Measurements from ENCODE around the gene PLEKHO1.
"Not testable (repeated sequence)": the region's sequence is repeated elsewhere in the genome, so short reads cannot be mapped to it uniquely, and the experiment has no call there.

Gene PLEKHO1

DNA sequence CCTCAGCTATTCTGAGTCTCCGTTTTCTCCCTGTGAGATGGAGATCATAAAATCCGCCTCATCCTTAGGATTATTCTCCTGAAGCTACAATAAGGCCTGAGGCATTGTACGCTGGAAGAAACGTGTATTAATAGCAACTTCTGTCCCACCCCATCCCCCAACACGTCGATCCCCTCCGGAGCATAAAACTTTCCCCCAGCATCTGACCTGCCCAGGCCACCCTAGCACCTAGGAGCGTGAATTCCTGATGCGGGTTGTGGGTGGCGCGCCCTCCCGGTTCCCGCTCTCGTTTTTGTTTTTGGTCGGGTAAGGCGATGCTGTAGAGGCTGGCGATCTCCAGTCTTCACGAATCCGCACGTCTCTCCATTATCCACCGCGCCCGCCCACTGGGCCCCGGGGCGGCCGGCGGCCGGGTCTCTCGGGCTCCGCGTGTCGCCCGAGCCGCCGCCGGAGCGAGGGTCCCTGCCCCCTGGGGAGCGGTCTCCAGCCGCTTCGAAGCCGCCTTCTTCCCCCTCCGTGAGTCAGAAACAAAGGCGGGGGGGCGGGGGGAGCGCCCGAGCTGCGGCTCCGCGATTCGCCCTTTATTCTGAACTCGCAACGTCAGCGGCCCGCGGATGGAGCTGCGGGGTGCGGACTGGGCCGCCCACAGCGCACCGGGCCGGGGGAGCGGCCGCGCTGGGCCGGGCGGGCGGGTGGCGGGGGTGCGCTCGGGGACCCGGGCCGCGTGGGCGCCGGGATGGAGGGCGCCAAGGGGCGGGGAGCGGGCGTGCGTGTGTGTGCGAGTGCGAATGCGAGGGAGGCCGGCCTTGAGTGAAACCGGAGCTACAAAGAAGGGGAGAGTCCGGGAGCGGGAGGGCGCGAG is at the start of gene PLEKHO1:
PLEKHO1 (plus strand) TSS at position 646 of the 862 bp plus-strand sequence. CDS start 342 bp downstream, outside the sequence.
- DNase-seq (ENCODE audit: low read depth in 2 of 2): peak; percentile 67 to 69

DNA sequence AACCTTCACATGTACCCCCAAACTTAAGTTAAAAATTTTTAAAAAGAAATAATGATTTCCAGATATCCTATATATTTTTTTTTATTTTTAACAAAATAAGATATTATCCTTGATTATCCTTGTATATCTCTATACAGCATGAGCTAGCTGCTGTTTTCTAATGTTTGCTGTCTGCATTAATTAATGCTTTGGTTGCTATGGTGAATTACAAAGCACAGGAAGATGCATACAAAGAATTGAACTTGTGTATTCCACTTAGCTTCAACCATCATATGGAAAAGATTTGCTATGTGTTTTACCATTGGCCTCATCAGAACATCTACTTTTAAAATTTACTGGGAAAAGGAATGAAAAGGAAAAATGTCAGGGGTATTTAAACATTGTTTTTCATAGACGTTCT is 46.7 kb upstream of the PLEKHO1 start:
- no peak for DNase-seq (ENCODE audit: low read depth in 2 of 2)

DNA sequence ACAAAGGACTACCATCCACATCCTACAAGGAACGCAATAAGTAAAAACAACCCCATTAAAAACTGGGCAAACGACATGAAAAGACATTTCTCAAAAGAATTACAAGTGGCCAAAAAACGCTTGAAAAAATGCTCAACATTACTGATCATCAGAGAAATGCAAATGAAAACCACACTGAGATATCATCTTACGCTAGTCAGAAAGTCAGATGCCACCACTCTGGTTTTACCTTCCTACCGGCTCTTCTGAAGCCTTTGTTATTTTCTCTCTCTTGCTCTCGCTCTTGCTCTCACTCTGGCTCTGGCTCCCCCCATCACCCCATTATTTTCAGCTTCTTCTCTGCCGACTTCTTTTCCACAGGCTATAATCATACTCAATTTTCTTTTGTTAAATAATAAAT is 43.4 kb upstream of the PLEKHO1 start:
- DNase-seq (ENCODE audit: low read depth in 2 of 2): no peak

DNA sequence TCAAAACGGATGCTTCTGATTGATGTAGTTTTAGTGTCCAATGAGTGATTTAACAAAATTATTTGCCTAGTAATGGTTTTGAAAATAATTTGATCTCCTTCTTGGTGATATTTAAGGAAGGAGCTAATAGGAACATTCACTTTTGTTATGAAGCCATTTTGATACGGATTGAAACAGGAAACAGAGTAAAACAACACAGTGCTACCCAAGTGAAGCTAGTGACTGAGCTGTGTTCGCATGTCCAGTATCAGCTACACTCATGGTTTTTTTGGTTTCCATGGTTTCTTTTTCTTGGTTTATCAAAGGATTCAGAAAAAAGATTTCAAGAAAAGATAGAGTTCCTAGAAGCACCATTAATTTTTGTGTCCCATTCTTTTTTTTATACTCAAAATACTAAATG is 40.1 kb upstream of the PLEKHO1 start:
- no peak for DNase-seq (ENCODE audit: low read depth in 2 of 2)

GRCh38 chr1:150110116-150110515 is 39.6 kb upstream of the PLEKHO1 start:
- DNase-seq (ENCODE audit: low read depth in 2 of 2): no peak

GRCh38 chr1:150111670-150112069 is 38.0 kb upstream of the PLEKHO1 start:
- no peak for DNase-seq (ENCODE audit: low read depth in 2 of 2)

DNA sequence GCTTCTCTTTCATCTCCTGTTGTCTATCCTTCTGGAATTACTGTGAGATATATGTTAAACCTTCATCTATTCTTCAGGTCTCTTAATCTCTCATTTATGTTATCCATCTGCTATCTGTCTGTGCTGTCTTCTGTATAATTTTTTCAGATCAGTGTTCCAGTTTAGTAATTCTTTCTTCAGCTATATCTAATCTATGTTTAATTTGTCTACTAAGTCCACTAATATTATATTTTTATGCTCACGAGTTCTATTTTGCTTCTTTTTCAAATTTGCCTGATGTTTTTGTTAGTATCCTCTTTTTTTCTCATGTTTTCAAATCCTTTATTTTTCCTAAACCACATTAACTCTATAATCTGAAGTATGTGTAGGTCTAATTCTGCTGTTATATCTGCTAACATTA is 34.6 kb upstream of the PLEKHO1 start:
- no peak for DNase-seq (ENCODE audit: low read depth in 2 of 2)

GRCh38 chr1:150118716-150119115 is 31.0 kb upstream of the PLEKHO1 start:
- no peak for DNase-seq (ENCODE audit: low read depth in 2 of 2)

- peak in 1 of 2 experiments; percentile 12 for DNase-seq (ENCODE audit: low read depth in 2 of 2)
These were observed 28.4 kb upstream of the PLEKHO1 start for GRCh38 chr1:150121236-150121862.

DNA sequence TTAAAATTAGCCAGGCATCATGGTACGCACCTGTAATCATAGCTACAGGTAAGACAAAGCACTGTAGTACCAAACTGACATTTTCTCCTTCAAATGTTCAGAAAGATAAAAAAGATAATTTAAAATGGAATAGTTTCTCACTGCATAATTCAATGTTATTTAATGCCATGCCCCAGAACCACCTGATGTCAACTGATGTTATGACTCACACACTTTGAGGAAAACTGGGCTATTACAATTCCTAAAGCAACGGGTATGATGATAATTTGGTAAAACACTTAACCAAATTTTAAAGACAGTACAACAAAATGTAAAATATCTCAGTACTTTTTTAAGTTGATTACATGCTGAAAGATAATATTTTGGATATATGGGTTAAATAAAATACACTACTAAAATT is 22.9 kb upstream of the PLEKHO1 start:
- no peak for DNase-seq (ENCODE audit: low read depth in 2 of 2)

DNA sequence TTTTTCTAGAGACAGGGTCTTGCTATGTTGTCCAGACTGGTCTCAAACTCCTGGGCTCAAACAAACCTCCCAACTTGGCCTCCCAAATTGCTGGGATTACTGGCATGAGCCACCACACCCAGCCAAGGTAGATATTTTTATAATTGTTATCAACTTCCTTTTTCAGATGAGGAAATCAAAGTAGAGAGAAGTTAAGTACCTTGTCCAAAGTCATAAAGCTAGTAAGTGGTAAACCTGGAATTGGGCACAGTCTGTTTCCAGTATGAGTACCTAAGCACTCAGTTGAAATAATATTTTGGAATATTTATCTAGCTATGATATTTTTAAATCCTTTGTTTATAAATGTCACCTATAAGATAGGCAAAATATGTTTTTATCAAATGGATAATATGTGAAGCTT is 22.3 kb upstream of the PLEKHO1 start:
- no peak for DNase-seq (ENCODE audit: low read depth in 2 of 2)

- DNase-seq (ENCODE audit: low read depth in 2 of 2): no peak
These were observed 21.8 kb upstream of the PLEKHO1 start for GRCh38 chr1:150127868-150128267.

DNA sequence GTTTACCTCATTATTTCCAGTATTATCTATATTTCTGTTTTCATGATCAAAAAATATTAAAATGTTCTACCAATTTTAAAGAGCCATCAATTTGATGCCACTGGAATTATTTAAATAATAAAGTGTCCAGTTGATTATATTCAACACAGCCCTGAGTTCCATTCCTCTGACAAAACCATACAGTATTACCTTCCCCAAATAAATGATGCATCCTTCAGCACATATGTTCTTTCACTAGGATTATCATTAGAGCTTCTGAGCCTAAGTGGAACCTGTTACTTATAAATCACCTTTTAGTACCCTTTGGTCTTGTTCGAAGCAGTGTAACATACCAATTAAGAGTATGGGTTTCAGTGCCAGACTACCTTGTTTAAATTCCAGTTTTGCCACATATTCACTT is 17.3 kb upstream of the PLEKHO1 start:
- DNase-seq (ENCODE audit: low read depth in 2 of 2): no peak

DNA sequence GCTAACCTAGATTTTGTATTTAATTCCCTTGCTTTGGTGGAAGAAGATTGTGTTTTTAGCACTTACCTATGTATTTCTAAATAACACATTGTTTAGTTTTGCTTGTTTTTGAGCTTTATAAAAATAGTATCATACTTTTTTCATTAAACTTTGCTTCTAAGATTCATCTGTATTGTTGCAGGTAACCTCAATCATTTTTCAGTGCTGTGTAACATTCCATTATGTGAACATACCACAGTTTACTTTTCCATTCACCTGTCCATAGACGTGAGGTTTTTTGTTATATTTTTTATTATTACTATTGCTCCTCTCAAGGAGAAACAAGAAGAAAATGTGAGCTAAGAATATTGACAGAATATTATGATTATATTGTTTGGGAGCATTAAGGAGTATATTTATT is 15.2 kb upstream of the PLEKHO1 start:
- no peak for DNase-seq (ENCODE audit: low read depth in 2 of 2)

GRCh38 chr1:150135400-150135799 is 14.3 kb upstream of the PLEKHO1 start:
- not testable (repeated sequence) for DNase-seq (ENCODE audit: low read depth in 2 of 2)

DNA sequence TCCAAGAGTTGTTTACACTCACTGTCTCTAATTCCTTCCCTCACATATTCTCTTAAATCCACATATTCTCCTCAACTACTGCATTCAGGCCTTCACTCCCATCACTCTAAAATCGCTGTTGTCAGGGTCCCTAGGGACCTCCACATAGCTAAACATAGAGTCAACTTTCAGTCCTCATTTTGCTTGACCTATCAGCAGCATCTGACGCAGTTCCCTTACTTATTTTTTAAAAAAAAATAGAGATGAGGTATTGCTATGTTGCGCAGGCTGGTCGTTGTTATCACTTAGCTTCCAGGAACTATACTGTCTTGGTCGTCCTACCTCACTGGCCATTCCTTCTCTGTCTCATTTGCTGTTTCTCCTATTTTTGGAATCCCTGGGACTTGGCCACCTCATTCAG is 11.7 kb upstream of the PLEKHO1 start:
- no peak for DNase-seq (ENCODE audit: low read depth in 2 of 2)

DNA sequence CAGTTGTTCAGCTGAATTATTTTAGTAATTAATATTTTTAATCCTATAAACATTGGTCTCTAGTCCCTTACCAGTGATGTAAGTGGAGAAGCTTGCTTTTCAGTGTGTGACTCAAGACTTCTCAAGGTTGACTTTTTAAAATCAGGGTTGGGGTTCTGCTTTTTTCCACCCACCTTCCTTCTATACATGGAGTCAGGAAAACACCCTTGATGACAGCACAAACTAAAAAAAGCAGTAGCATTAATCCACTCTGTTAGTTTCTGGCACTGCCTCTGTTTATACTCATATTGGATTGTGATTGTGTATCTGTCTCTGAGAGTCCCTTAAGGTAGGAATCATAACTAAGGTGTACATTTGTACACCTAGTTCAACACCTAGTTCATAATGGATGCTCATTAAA is 8.3 kb upstream of the PLEKHO1 start:
- DNase-seq (ENCODE audit: low read depth in 2 of 2): no peak

DNA sequence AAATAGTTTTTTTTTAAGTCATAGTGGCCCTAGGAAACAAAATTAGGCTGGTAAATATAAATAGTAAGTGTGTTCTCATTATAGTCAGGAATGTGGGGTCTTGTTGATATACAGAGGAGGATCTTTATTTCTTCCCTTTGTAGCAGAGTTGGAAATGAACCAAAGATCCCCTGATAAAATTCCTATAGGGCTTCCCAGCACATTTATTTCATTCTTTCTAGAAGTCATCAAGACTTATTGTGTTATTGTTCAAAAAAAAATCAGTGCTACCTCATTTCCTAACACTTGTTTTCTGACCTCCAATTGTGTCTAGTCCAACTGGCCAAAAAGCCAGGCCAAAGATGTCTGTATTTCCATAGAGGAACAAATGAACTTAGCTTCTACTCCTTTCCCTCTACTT is 7.6 kb upstream of the PLEKHO1 start:
- DNase-seq (ENCODE audit: low read depth in 2 of 2): no peak

DNA sequence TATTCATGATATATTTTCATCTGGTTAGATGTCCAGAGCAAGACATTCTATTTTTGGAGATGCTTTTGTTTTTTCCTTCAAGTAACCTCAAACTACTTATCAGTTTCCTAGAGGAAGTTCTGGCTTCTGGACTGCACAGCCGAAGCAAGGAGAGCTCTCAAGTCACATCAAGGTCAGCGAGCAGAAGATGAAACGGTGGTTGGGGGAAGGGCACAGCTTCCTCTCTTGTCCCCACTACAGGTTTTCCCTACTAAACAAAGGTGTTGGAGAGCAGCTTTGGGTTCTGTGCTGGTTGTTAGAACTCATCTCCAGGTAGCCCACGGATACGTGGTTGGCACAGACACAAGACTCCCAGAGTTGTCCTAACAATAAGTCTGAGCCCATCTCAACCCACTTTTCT is 5.1 kb upstream of the PLEKHO1 start:
- no peak for DNase-seq (ENCODE audit: low read depth in 2 of 2)

- DNase-seq (ENCODE audit: low read depth in 2 of 2): not testable (repeated sequence)
These were observed 3.7 kb upstream of the PLEKHO1 start for GRCh38 chr1:150146016-150146415.

DNA sequence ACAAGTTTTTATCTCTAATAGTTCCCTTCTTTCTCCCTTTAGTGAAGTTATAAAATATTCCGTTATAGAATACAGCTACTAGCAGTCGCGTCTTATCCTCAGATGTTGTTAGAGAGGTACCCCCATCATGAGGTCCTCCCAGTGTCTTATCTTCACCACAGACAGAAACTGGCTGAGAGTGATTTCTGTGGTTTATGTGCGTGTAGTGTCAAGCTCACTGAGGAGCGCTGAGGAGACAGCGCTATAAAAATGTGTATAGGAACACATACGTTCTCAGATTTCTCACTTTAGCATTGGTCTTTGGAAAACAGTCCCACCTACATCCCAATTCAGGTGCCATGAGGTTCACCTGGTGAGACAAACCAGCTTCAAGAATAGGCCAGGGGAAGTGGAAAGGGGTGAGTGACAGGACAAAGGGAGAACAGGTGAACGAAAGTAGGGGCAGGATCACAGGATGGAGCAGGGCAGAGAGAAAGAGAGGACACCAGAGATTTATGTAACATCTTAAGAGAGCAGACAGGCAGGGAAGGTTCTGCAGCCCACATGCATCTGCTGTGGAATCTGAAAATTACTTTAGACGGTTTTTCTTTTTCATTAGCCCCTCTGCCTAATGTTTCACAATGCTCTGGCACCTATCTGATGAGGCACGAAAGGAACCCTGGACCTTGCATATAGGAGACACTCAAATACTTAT is 2.7 kb upstream of the PLEKHO1 start:
- DNase-seq (ENCODE audit: low read depth in 2 of 2): no peak

GRCh38 chr1:150148837-150149270 is 862 bp upstream of the PLEKHO1 start:
- no peak for DNase-seq (ENCODE audit: low read depth in 2 of 2)

All from fibroblast of skin of left biceps (primary cell).